ENCODE measurements around the gene SLC43A2. TPM values are rescaled to one million over a fixed set of nuclear protein-coding genes. Genes with fewer than 3 reads are reported as not detected.
A peak's percentile ranks its signal among the peaks of the same experiment; 100 is the strongest.
"Not testable (repeated sequence)": the region's sequence is repeated elsewhere in the genome, so short reads cannot be mapped to it uniquely, and the experiment has no call there.

Gene SLC43A2
- total RNA-seq, 2 experiments from 2014 or later, result 0.55 to 1.3 TPM

GRCh38 chr17:1584167-1584566 lies 44.5 kb downstream of the SLC43A2 start:
- CTCF ChIA-PET, result interaction anchor here (1.7 kb wide), 1 partner anchor 46 kb away, joined by 4 read pairs; no protein-coding TSS in a partner anchor
- H3K4me1 Mint-ChIP-seq, result peaks cover 4% of the 10 kb centered on the region
- H3K27ac Mint-ChIP-seq, result no peak overlapping the region
- ATAC-seq, result no peak
- H3K4me3 Mint-ChIP-seq, result no peak overlapping the region
- no peaks in the 10 kb centered on the region for H3K9me3 Mint-ChIP-seq (ENCODE audit: low read depth)
- DNase-seq, result no peak
- no peaks in the 10 kb centered on the region for H3K36me3 Mint-ChIP-seq
- H3K27me3 Mint-ChIP-seq, result no peaks in the 10 kb centered on the region

- CTCF ChIA-PET, result interaction anchor here (1.7 kb wide), 1 partner anchor 47 kb away, joined by 4 read pairs; no protein-coding TSS in a partner anchor
- no peak for ATAC-seq
- DNase-seq, result no peak
- Mint-ChIP-seq H3K27me3 (no peaks in the 10 kb centered on the region), H3K4me1 (peaks cover 4% of the 10 kb centered on the region), H3K4me3 (no peak overlapping the region), H3K9me3 (ENCODE audit: low read depth) (no peaks in the 10 kb centered on the region), H3K36me3 (no peaks in the 10 kb centered on the region), H3K27ac (no peak overlapping the region)
Measured at GRCh38 chr17:1583556-1583955, 45.1 kb downstream of the SLC43A2 start.

GRCh38 chr17:1582374-1582773 lies 46.3 kb downstream of the SLC43A2 start:
- H3K4me3 Mint-ChIP-seq, result no peak overlapping the region
- no peak for DNase-seq
- no peaks in the 10 kb centered on the region for H3K36me3 Mint-ChIP-seq
- no peak overlapping the region for H3K27ac Mint-ChIP-seq
- no peak for ATAC-seq
- no peaks in the 10 kb centered on the region for H3K9me3 Mint-ChIP-seq (ENCODE audit: low read depth)
- CTCF ChIA-PET, result interaction anchor here (0.9 to 1.0 kb wide), 2 partner anchors 8 to 67 kb away, joined by 3 to 5 read pairs; partner anchors contain the start of gene RILP
- peaks cover 4% of the 10 kb centered on the region for H3K4me1 Mint-ChIP-seq
- no peaks in the 10 kb centered on the region for H3K27me3 Mint-ChIP-seq

- Mint-ChIP-seq H3K27me3 (no peaks in the 10 kb centered on the region), H3K4me3 (no peak overlapping the region), H3K9me3 (ENCODE audit: low read depth) (no peaks in the 10 kb centered on the region), H3K4me1 (peaks cover 4% of the 10 kb centered on the region), H3K27ac (no peak overlapping the region), H3K36me3 (no peaks in the 10 kb centered on the region)
- no peak for DNase-seq
- ATAC-seq, result no peak
- CTCF ChIA-PET, result interaction anchor here (1.4 kb wide), 1 partner anchor 48 kb away, joined by 3 read pairs; no protein-coding TSS in a partner anchor
Measured at GRCh38 chr17:1580979-1581676, 47.5 kb downstream of the SLC43A2 start.

GRCh38 chr17:1578029-1578428 lies 50.6 kb downstream of the SLC43A2 start:
- no peak for DNase-seq
- no peaks in the 10 kb centered on the region for H3K36me3 Mint-ChIP-seq
- no peak for ATAC-seq
- CTCF ChIA-PET, result interaction anchor here (6.0 kb wide), 1 partner anchor 53 kb away, joined by 89 read pairs; the partner anchor contains the start of gene SLC43A2
- peaks cover 5% of the 10 kb centered on the region for H3K4me1 Mint-ChIP-seq
- no peaks in the 10 kb centered on the region for H3K27me3 Mint-ChIP-seq
- no peak overlapping the region for H3K27ac Mint-ChIP-seq
- no peak overlapping the region for H3K4me3 Mint-ChIP-seq
- H3K9me3 Mint-ChIP-seq (ENCODE audit: low read depth), result no peaks in the 10 kb centered on the region

- H3K9me3 Mint-ChIP-seq (ENCODE audit: low read depth), result no peaks in the 10 kb centered on the region
- CTCF ChIA-PET, result interaction anchor here (0.6 to 6.0 kb wide), 3 partner anchors 53 to 143 kb away, joined by 3 to 89 read pairs (median 3); partner anchors contain the start of gene SLC43A2
- no peak overlapping the region for H3K27ac Mint-ChIP-seq
- peaks cover 5% of the 10 kb centered on the region for H3K4me1 Mint-ChIP-seq
- ATAC-seq (no peak), DNase-seq (no peak)
- no peak overlapping the region for H3K4me3 Mint-ChIP-seq
- H3K27me3 Mint-ChIP-seq, result no peaks in the 10 kb centered on the region
- H3K36me3 Mint-ChIP-seq, result no peaks in the 10 kb centered on the region
Measured at GRCh38 chr17:1577583-1578013, 51.0 kb downstream of the SLC43A2 start.

- Mint-ChIP-seq H3K9me3 (ENCODE audit: low read depth) (no peaks in the 10 kb centered on the region), H3K27ac (no peak overlapping the region), H3K36me3 (no peaks in the 10 kb centered on the region), H3K4me1 (peaks cover 5% of the 10 kb centered on the region), H3K4me3 (no peak overlapping the region), H3K27me3 (no peaks in the 10 kb centered on the region)
- ATAC-seq (no peak), DNase-seq (no peak)
- CTCF ChIA-PET, result interaction anchor here (0.6 to 6.0 kb wide), 3 partner anchors 54 to 144 kb away, joined by 3 to 89 read pairs (median 3); partner anchors contain the start of gene SLC43A2
Measured at GRCh38 chr17:1577182-1577581, 51.5 kb downstream of the SLC43A2 start.

- H3K27ac Mint-ChIP-seq, result no peak overlapping the region
- CTCF ChIA-PET, result interaction anchor here (6.0 kb wide), 1 partner anchor 54 kb away, joined by 89 read pairs; the partner anchor contains the start of gene SLC43A2
Measured at GRCh38 chr17:1576500-1576899, 52.1 kb downstream of the SLC43A2 start.

GRCh38 chr17:1574697-1575471 lies 53.8 kb downstream of the SLC43A2 start:
- H3K27me3 Mint-ChIP-seq, result no peaks in the 10 kb centered on the region
- peaks cover 1% of the 10 kb centered on the region for H3K4me1 Mint-ChIP-seq
- no peak for DNase-seq
- no peak overlapping the region for H3K27ac Mint-ChIP-seq
- H3K9me3 Mint-ChIP-seq (ENCODE audit: low read depth), result no peaks in the 10 kb centered on the region
- CTCF ChIA-PET, result interaction anchor here (0.7 to 6.0 kb wide), 16 partner anchors 8 to 670 kb away, joined by 3 to 89 read pairs (median 4); partner anchors contain the start of genes PITPNA and SLC43A2
- H3K36me3 Mint-ChIP-seq, result no peaks in the 10 kb centered on the region
- no peak for ATAC-seq
- H3K4me3 Mint-ChIP-seq, result no peak overlapping the region

More at GRCh38 chr17:1576500-1576899, 52.1 kb downstream of the SLC43A2 start:
- ATAC-seq, result no peak
- H3K4me3 Mint-ChIP-seq, result no peak overlapping the region
- no peak for DNase-seq
- no peaks in the 10 kb centered on the region for H3K36me3 Mint-ChIP-seq
- H3K4me1 Mint-ChIP-seq, result peaks cover 5% of the 10 kb centered on the region
- H3K27me3 Mint-ChIP-seq, result no peaks in the 10 kb centered on the region
- H3K9me3 Mint-ChIP-seq (ENCODE audit: low read depth), result no peaks in the 10 kb centered on the region

- DNase-seq, result peak; percentile 75
- ATAC-seq, result peak; percentile 84
- Mint-ChIP-seq H3K36me3 (no peaks in the 10 kb centered on the region), H3K27me3 (no peaks in the 10 kb centered on the region), H3K4me3 (no peak overlapping the region), H3K27ac (no peak overlapping the region), H3K4me1 (peaks cover 1% of the 10 kb centered on the region), H3K9me3 (ENCODE audit: low read depth) (no peaks in the 10 kb centered on the region)
- CTCF ChIA-PET, result interaction anchor here (0.5 to 6.0 kb wide), 22 partner anchors 7 to 1007 kb away, joined by 3 to 89 read pairs (median 3); partner anchors contain the start of genes PITPNA, RILP and SLC43A2
Measured at GRCh38 chr17:1573932-1574696, 54.5 kb downstream of the SLC43A2 start.

- not testable (repeated sequence) for H3K4me3 Mint-ChIP-seq; H3K27ac Mint-ChIP-seq; H3K27me3 Mint-ChIP-seq; H3K9me3 Mint-ChIP-seq (ENCODE audit: low read depth); DNase-seq; H3K36me3 Mint-ChIP-seq; ATAC-seq; H3K4me1 Mint-ChIP-seq
- CTCF ChIA-PET, result interaction anchor here (0.7 to 6.0 kb wide), 5 partner anchors 9 to 58 kb away, joined by 3 to 89 read pairs (median 10); partner anchors contain the start of genes PITPNA and SLC43A2
Measured at GRCh38 chr17:1572646-1573045, 56.0 kb downstream of the SLC43A2 start.

GRCh38 chr17:1571341-1571704 lies 57.3 kb downstream of the SLC43A2 start:
- no peak overlapping the region for H3K27ac Mint-ChIP-seq
- H3K4me1 Mint-ChIP-seq, result peaks cover 14% of the 10 kb centered on the region
- H3K27me3 Mint-ChIP-seq, result no peaks in the 10 kb centered on the region
- CTCF ChIA-PET, result interaction anchor here (1.3 to 2.0 kb wide), 4 partner anchors 58 to 210 kb away, joined by 3 to 12 read pairs (median 4); no protein-coding TSS in a partner anchor
- no peaks in the 10 kb centered on the region for H3K36me3 Mint-ChIP-seq
- no peaks in the 10 kb centered on the region for H3K9me3 Mint-ChIP-seq (ENCODE audit: low read depth)
- DNase-seq (no peak), ATAC-seq (no peak)
- H3K4me3 Mint-ChIP-seq, result no peak overlapping the region
